Right renal cortex interstitium (tissue), 3 donors: ENCODE data around the gene SMAD7. TPM values are rescaled to one million over a fixed set of nuclear protein-coding genes. Genes with fewer than 3 reads are reported as not detected.

Experiments
- DNase-seq, 3 donors: peaks; one replicate each; pipeline ENCODE4 v3.0.0-alpha.2; 2013; ENCODE audit warnings: low read depth in 3 of 3, low spot score in 2 of 3
- polyA plus RNA-seq, 3 donors: library from polyadenylated mRNA; unstranded; fragments of 120-200 nt; gene quantifications; one replicate each; pipeline ENCODE4 v1.2.1, GENCODE V29; 2013; ENCODE audit not compliant: insufficient read length in 3 of 3

SMAD7 gene
- polyA plus RNA-seq, 3 donors, result 64.5 to 67.8 (median 65.1) TPM

DNA sequence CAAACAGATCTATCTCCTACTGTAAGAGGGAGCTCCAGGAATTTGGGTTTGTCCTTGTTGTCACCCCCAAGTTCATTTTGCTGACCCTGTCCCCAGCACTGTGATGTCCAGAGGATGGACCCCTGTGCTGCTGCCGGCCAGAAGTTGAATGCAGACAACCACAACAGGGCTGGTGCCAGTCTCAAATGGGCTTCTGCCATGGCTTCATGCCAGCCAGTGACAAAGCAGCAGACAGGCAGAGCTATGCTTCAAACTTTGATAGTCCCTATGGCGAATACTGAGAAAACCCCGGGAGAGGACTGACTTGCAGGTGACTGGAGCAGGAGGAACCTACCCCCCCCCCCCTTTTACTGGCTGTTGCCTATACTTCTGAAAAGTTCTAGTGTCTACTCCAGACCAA, 3.2 kb downstream of the SMAD7 start:
- DNase-seq, result no peak

DNA sequence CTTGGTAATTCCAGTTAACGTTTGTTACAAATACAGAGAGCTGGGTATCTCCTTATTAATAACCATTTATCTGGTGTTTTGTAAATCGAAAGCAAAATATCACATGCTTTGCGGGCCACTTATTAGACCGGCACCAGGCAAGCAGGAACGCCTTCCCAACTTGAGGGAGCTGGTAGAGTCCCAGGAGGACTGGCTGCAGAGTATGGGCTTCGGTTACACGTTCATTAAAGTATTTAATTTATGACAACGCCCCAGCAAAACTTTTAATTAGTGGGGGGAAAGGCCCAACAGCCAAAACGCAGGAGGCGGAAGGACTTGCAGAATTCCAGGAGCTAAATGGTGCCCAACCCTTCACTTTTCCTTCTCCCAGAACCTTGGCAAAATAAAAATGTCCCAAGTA, 3.7 kb downstream of the SMAD7 start:
- no peak for DNase-seq

DNA sequence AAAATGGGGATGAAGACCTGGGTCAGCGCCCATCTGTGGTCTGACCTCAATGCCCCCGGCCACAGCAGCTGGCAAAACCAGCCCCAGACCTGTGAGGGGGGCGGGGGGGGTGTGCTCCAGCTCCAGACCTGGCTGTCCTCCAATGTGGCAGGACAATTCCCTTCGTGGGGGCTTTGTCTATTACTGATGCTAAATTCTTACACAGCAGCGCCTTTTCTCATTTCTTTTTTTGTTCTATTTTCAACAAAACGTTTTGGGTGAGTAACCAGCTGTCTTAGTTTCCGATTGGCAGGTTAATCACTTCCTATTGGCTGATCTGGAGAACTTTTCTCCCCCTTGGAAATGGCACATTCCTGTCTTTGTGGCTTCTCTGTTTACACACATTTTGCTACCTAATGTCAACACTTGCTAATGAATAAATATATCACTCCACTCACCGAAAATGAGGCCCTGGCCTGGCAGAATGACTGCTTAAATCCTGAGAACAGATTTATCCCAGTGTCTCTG, 4.4 kb downstream of the SMAD7 start:
- no peak for DNase-seq

DNA sequence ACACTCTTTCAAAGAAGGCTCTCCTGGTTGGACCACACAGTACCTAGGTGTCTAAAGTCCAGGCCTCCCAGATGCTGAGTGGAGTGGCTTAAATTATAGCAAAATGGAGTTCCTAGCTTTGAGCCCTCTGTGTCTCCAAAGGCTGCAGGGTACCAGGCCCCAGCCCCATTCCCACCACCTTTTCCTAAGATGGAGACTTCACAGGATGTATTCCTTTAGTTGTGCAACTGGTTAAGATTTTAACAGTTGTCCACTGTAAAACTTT, 4.9 kb downstream of the SMAD7 start:
- no peak for DNase-seq

DNA sequence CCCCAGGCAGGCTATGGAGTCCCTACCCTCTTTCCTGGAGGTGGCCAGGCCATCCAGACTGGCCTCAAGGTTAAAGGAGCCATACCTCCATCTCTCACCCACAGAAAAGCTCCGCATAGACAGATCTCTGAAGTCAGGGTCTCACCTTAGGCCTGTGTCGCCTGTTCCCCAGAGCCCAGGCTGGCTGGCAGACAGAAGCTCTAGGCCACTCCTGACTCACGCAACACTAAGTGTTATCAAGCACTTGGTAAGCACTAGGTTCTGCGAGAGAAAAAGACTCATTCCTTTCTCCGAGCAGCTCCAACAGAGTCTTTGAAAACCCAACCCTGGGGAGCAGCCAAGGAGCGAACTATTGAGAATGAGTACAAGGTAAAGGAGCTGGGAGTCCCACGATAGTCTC, 6.1 kb downstream of the SMAD7 start:
- DNase-seq, result no peak

DNA sequence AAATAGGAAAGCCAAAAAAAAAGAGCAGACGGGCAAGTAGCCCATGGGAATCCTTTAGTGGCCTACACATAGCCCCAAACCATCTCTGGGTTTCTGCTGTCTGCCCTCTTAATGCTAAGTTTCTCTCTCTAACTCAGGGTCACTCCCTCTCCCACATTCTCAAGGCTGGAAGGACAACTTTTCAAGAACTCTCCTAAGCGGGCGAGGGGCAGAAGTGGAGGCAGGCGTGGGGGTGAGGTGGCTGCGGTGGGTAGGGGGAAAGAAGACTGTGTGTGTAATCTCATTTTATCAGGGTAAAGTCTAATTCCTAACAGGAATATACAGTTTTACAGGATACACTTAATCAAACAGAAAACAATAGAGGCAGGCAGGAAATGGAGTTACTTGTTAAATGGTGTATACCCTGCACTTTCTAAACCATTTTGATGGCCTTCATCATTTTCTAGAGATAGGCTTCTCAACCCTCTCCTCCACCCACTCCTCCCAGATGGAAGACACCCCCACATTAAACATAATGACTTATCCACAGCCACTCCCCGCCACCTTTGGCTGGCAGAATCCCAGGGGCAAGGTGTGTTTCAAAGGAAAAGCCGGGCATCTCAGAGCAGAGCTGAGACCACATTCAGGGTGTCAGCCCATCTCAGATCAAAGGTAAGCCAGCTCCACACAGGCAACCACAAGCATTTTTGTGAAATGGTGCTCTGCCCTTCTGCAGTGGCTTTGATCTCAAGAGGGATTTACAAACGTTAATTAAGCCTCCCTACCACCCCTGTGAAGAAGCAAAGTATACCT, 6.8 kb downstream of the SMAD7 start:
- DNase-seq, result no peak

DNA sequence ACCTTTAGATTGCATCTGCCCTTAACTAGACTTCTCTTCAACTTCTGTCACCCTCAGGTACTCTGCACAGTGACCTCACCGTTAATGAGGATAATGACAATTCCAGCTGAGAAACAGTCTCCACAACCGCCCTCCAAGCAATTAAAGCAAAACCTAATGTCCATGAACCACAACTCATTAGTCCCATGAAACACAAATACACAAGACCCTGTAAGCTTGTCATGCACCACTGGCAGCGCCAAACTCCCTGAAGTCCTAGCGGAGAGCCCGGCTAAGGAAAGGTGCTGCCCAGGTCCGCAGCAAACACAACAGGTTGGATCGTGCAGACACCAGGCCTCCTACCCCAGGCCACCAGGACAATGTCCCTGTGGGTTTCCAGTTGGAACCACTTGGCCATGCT, 7.4 kb downstream of the SMAD7 start:
- no peak for DNase-seq

DNA sequence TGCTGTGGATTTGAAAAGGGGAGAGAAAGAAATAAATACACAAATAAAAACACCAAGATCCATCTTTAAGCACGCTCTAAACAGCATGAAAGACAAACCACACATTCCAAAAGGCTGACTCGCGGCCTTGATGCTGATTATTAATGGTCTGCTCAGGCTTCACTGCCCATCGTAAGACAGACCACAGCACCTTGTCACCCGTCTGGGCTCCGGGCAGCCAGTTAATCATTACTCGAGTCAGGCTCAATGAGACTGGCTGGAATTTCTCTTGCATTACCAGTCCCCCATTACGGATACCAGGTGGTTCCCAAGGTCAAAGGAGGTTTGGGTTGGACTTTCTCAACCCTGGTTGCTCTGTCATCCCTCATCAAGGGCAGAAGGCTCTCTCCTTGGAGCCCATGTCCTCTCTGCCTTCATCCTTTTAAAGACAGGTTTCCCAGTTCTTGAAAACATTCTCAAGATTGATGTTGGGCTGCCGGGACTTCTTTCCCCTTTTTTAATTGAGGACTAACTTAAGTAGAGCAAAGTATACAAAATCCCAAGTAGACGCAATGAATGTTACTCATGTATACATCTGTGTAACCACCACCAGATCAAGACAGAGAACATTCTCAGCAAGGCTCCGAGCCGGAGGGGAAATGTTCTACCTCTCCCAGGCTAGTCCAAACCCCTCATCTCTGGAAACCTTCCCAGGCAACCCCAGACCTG, 8.1 kb downstream of the SMAD7 start:
- DNase-seq, result peak in 1 of 3 donors; percentile 80

DNA sequence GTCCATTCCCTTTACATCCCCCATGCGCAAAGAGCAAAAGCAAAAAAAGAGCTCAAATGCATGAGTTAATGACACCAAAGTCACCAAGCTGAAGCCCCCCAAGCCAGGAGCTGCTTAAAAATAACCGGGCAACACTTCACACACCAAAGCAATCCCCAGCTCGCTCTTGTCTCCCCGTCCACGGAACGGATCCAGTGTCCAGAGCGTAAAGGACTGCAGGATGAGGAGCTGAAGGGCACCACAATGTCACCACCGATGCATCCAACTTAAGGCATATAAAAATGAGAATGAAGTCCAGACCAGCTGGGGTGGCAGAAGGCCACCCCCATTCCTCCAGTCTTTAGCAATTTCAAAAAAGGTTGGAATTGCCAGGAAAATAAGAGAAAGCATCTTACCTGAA, 8.7 kb downstream of the SMAD7 start:
- DNase-seq, result no peak

DNA sequence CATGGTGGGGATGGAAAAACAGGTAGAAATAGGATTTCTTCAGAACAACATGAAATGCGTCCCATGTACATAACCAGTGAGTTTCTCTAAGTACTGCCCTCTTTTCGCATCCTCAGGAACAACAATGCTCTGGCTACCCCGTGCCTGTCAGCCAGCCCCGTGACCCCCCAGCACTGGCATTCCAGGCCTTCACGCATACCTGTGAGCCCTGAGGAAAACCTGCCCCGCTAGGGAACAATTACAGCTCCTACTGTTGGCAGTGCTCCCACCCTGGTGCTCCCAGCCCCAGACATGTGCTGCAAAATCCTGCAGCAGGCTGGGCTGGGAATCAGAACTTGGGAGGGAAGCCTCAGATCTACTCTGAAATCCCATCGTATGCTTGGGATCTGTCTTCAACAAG, 9.1 kb downstream of the SMAD7 start:
- DNase-seq, result no peak

DNA sequence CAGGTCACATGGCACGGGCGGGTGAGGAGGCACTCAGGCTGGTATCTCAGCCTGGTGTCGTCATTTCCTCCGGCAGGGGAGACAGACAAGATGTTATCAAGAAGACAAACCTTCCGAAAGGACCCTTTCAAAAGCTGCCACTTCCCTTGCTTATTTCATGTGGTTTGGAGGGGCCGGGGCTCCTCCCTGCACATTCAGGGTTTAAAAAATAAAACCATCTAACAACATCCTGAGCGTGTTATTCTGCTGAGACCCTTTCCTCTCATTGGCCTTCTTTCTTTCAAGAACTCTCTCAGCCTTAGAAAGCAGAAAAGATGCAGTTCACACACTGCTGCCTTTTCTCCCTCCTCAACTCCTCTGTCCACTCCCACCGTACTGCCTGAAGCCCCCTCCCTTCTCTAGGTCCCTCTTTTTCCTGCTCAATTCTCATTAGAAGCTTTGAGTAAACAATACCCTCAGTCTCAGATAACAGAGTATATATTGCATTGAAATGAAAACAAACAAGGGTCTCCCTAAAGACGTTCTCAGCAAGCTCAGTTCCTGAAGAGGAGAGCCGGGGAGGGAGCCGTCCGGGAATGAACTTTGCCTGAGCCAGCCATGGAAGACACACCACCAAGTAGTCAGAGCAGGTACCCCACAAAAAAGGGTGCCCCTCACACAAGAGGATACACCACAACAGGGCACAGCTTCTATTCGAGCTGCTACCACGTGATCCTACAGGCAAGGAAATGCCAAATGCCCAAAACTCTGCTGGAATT, 9.7 kb downstream of the SMAD7 start:
- DNase-seq, result no peak

DNA sequence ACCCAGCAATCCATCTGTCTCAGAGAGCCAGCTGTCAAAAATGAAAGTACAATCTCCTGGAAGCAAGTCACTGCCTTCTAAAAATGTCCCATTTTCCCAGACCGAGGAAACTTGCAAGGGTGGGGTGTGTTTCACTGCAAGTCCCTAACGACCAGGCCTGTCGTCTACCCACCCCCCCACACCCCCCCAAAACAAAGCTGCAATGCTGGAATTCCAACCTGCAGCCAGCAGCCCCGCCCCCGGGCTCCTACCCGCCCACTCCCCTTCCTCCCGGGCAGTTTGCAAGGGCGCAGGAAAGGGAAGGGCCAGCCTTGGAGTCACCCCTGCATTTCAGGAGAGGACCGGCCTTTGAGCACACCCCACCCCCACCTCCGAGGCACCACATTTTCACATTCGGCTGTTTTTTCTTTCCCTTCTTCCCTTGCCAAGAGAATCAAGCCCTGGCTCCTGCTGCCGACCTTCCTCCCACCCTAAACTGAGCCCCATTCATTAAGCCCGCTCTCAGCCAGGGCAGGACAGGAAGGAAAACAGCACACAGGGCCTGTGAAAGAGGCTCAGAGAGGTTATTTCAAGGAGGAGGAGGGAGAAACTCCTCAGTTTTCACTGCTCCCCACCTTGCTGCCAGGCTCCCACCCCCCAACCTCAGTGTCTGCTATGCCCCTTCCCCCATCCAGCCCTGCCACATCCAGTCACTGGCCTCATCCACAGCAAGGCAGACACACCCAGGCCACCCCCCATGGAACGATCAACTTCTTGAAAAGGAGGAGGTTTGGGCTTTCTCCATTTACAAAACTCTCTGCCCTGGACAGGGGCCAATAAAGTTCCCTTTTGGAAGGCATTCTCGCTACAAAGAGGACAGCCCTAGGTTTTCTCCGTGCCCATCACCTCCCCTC, 11.3 kb downstream of the SMAD7 start:
- DNase-seq, result no peak

DNA sequence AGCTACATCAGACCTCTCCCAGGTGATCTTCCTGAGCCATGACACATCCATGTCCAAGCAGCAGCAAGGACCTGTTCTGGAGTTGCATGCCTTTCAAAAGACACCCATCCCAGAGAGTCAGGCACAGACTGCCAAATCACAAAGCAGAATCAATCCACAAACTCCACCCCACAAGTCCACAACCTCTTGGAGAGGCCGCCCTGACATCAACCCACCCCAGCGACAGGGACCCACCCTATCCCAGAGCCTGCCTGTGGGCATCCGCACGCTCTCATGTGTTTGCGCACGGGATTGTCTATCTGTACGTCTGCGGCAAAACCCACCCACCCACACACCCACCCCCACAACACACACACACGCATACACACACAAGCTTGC, 11.9 kb downstream of the SMAD7 start:
- no peak for DNase-seq

DNA sequence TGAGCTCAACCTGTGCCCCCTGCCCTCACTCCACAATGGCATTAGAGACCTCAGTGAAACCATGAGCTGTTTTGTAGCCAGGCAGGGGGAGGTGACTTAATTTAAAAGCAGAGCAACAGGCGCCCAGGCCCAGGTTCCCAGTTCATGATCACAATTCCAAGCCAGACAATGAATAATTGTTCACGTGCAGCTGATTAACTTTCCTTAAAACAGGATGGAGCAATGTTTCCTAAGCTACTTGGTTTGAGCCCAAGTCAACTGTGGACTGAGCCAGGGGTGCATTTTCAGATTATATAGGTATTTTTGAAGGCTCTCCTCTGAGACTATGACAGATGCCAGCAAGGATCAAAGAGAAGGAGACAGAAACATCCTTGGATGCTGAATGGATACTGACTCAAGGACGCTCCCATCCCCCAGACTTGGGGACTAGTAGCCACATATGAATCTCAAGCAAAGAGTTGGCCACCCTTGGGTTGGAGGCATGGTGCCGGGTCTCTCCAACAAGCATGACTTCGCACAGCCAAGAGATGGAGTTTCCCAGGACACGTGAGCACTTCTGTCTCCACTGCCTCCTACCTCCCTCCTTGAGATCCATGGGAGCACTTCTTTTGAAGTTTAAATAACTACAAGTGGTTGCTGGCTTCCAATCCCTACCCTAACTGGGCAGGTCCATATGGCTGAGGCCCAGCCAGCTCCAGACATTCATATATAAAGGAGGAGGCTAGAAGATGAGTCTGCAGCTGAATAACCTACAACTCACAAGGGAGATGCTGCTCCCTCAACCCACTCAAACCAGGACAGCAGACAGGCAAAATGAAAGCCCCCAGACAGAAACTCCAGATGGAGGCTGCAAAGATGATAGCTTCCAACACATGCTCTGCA, 12.7 kb downstream of the SMAD7 start:
- no peak for DNase-seq

DNA sequence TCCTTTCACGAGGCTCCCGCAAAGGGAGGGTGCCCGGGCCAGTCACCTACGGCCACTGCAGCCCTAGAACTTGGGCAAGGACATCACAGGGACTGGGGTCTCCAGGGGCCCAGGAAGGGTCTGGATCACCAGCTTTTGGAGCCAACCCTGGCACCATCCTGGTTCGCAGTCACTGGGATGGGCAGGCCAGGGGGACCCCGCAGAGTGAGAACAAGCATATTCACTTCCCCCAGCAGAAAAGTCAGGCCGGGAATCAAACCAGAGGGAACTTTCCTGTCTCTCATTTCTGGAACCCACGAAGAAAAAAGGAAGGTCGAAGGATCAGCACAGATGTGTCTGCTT, 15.4 kb downstream of the SMAD7 start:
- DNase-seq, result no peak

DNA sequence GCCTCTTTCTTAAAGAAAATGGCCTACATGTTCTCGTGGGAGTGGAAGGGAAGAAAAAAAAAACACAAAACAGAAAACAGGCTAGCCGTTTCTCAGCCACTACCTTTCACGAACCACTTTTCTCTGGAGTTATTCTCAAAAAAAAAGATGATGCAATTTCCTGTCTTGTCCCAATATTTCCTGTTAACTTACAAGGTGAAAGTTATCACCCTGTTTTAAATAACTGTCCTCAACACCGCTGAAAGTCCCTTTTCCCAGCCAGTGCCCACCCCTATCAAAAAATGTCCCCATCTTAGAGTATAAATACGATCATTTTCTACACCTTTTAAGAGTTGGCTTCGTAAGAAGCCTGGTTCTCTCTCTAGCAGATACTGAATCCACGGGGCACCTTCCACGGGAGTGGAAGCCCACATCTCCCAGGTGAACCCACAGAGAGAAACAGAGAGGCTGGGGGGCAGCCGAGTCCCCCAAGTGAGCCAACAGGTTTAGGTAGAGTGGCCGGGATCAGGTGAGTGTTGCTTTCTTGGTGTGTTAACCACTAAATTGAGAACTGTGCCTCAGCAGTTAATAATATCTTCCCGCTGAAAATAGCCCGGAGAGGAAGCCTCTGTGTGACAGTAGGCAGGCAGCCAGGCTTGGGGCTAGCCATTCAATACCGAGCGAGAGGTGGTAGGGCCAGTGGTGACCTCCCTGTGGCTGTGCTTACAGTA, 15.9 kb downstream of the SMAD7 start:
- DNase-seq, result no peak

DNA sequence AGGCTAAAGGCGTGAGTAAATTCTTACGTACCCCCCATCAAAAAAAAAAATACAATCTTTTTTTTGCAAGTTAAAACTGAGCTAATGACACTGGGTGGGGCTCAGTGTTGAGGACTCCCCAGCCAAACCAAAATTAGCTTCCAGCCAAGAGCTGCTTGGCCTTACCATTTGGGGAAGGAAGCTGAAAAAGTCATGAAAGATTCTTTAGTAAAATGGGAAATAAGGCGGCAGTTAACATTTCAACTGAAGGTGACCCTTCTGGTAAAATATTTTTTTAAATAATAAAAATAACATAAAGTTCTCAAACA, 16.4 kb downstream of the SMAD7 start:
- DNase-seq, result no peak

DNA sequence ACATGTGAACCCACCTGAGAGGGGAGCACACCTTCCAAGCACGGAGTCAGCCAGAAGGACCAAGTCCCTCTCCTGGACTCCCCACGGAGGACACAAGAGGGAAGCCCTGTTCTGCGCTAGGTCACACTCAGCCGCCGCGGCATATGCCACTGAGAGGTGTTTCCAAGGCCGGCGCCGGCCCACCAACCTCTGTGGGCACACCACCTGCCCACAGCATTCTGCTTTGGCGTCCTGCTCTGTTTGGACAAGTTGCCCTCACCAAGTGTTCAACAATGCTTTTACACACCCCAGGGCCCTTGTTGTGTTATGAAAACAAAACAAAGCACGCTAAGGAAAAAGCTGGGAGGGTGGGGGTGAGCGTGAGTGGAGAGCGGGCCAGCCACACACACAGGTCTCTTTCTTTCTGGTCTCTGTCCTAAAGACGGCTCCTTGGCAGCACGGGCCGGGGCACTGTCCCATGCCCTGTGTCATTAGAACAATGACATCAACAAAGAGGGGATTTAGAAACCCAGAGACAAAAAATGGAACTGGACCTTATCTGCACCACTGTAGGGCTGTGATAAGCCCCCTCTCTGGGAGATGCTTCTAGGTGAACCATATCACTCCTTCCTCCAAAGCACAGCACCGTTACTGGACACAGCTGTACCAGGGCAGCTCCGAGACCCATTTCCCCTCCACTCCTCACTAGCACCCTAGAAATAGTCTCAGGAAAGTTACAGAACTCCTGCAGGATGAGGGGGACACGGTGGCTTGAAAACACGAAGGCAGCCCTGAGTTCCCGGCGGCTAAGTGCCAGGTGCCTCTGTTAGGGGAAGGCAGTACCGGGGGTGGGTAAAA, 17.0 kb downstream of the SMAD7 start:
- DNase-seq, result no peak
